Brain microvascular endothelial cell (primary cell): ENCODE data around the gene ERBB4.

Source experiments
- DNase-seq: peaks from one replicate; pipeline ENCODE4 v3.0.0-alpha.2; 2020
- H3K27ac ChIP-seq: fragments of 250-450 bp; sonication (Bioruptor Pico); 2 replicates; pipeline ENCODE4 v1.5.1; 2020; ENCODE audit warnings: mild to moderate bottlenecking, moderate library complexity
- H3K27me3 ChIP-seq: fragments of 250-450 bp; sonication (Bioruptor Pico); replicated peaks from 2 replicates; pipeline ENCODE4 v1.5.1; 2020; ENCODE audit warnings: mild to moderate bottlenecking
- H3K36me3 ChIP-seq: fragments of 250-450 bp; sonication (Bioruptor Pico); replicated peaks from 2 replicates; pipeline ENCODE4 v1.5.1; 2020; ENCODE audit warnings: mild to moderate bottlenecking
- H3K4me3 ChIP-seq: 2 replicates; pipeline ENCODE4 v1.5.1; 2011; ENCODE audit warnings: low read depth, mild to moderate bottlenecking, control low read depth, low read length, moderate library complexity
- in situ Hi-C: cut with HindIII; loops from 2 replicates; pipeline ENCODE4 v1.10.0; 2017; ENCODE audit warnings: low sequenced_read_pairs, low pct_ligation_motif_present
- TF ChIP-seq, protein P1 (sequence below): IDR thresholded peaks from 2 replicates; pipeline ENCODE4 v1.5.1; 2011; ENCODE audit warnings: low read depth, mild to moderate bottlenecking, moderate library complexity, low read length, control low read depth, inconsistent platforms; ENCODE audit errors: missing control alignments

The ERBB4 gene

DNA sequence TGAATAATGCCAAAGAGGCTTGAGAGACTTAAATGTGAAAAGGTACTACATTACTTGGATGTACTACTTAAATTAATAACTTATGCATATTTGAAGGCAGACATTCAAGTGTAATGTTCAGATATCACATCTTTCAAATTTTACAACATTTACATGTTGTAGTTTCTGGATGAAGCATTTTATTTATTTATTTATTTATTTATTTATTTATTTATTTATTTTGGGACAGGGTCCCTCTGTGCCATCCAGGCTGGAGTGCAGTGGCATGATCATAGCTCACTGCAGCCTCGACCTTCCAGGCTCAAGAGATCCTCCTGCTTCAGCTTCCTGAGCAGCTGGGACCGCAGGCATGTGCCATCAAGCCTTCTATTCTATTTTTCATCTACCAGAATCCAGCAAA, 596.4 kb downstream of the ERBB4 start:
- H3K4me3 ChIP-seq: no peak overlapping the region
- no peaks in the 10 kb centered on the region for H3K27me3 ChIP-seq
- TF ChIP-seq, protein P1, sequence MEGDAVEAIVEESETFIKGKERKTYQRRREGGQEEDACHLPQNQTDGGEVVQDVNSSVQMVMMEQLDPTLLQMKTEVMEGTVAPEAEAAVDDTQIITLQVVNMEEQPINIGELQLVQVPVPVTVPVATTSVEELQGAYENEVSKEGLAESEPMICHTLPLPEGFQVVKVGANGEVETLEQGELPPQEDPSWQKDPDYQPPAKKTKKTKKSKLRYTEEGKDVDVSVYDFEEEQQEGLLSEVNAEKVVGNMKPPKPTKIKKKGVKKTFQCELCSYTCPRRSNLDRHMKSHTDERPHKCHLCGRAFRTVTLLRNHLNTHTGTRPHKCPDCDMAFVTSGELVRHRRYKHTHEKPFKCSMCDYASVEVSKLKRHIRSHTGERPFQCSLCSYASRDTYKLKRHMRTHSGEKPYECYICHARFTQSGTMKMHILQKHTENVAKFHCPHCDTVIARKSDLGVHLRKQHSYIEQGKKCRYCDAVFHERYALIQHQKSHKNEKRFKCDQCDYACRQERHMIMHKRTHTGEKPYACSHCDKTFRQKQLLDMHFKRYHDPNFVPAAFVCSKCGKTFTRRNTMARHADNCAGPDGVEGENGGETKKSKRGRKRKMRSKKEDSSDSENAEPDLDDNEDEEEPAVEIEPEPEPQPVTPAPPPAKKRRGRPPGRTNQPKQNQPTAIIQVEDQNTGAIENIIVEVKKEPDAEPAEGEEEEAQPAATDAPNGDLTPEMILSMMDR: no peak
- no peak overlapping the region for H3K27ac ChIP-seq
- no peaks in the 10 kb centered on the region for H3K36me3 ChIP-seq
- in situ Hi-C loops: no loop called here
- DNase-seq: no peak

DNA sequence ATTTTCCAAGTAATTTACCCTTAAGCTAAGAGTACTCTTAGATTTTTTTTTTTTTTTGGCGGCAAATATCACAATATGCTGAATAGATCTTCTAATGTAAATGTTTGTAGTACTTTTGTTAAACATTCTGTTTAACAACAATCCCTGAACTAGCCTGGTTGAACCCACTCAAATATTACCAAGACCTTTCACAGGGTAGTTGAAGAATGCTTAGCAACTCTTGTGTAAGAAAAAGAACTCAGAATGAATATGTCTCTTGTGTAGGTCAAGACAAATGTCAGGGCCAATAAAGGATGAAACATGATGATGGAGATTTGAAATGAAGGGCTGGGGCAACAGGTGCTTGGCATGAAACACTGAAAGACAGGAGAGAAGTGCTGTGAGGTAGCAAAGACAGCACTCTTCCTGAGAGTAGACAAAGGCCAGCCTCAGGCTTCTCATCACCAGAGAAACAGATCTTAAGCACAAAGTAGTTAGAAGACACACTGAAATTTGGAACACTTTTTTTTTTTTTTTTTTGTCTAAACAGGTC, 597.3 kb downstream of the ERBB4 start:
- H3K27me3 ChIP-seq: no peaks in the 10 kb centered on the region
- no peak overlapping the region for H3K4me3 ChIP-seq
- no peaks in the 10 kb centered on the region for H3K36me3 ChIP-seq
- DNase-seq: no peak
- in situ Hi-C loops: no loop called here
- TF ChIP-seq, protein P1: no peak
- H3K27ac ChIP-seq: no peak overlapping the region

DNA sequence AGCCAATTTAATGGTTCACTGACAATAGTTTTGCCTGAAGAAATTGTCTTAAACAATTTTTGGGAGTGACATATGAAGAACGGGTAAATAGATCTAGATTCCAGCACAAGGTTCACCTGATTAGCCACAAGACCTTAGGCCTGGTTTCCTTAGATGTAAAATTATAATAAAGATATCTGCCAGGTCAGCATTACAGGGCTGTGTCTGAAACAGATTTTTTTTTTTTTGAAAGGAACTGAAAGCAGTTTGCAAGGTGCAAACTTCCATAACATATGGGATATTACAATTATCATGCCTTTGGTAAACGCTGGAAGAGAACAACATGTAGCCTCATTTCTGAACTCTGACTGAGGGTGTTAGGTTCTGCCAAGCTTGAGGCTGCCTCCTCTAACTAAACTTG, 599.4 kb downstream of the ERBB4 start:
- no peaks in the 10 kb centered on the region for H3K27me3 ChIP-seq
- no peak overlapping the region for H3K27ac ChIP-seq
- TF ChIP-seq, protein P1: no peak
- no peak overlapping the region for H3K4me3 ChIP-seq
- in situ Hi-C loops: no loop called here
- no peak for DNase-seq
- H3K36me3 ChIP-seq: no peaks in the 10 kb centered on the region

DNA sequence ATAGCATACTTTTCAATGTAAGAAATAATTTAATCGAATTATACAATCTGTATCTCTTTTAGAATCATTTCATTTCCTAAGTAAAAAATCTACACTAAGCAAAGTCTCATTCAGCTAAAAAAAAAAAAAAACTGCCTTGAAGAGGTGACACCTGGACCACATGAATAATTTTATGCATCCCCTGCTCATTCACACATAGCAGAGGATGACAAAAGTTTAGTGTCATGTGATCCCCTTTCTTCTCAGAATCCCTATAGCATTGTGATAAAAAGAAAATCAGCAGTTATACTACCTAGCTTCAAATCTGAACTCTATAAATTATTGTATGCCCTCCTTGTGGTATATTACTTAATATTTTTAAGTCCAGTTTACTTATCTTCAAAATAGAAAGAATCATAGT, 603.8 kb downstream of the ERBB4 start:
- no peak for DNase-seq
- H3K27me3 ChIP-seq: no peaks in the 10 kb centered on the region
- no peak overlapping the region for H3K27ac ChIP-seq
- no peak overlapping the region for H3K4me3 ChIP-seq
- TF ChIP-seq, protein P1: no peak
- no peaks in the 10 kb centered on the region for H3K36me3 ChIP-seq
- in situ Hi-C loops: no loop called here

DNA sequence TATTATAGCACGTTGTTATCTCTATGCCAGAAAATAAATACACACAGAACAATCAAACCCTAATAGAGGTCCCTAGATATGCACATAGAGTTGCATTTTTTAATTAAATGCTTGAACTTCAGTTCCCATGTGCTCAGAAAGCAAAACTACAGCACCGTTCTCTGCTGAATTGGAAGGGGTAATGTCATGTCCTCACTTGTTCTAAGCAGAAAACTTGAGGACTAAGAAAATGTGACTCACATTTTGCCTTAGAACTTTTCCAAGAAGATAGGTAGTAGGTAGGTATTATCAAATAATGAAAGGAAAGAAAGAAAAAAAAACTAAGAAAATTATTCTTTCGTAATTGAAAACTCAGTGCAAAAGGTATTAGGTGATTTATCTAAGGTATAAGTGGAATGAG, 607.3 kb downstream of the ERBB4 start:
- Histone ChIP-seq H3K4me3 (no peak overlapping the region), H3K27me3 (no peaks in the 10 kb centered on the region), H3K36me3 (no peaks in the 10 kb centered on the region), H3K27ac (no peak overlapping the region)
- in situ Hi-C loops: no loop called here
- no peak for DNase-seq
- TF ChIP-seq, protein P1: no peak

DNA sequence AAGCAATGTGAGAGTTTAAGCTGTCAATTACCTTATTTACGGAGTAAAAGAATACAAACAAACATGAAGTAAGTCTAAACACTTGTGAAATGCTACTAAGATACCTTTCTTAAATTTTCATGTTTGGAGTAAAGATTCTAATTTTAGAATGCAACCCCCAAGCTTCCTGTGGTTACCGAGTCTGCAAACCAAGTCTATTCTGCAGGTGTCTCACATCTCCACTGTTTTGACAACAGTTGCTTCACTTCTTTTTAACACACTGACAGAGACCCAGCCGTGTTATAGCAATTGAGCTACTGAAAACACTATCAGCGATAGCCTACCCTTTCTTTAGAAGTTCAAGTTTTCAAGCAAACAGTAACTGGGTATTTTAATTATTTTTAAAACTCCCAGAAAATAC, 608.3 kb downstream of the ERBB4 start:
- no peaks in the 10 kb centered on the region for H3K36me3 ChIP-seq
- in situ Hi-C loops: no loop called here
- no peak overlapping the region for H3K4me3 ChIP-seq
- no peak overlapping the region for H3K27ac ChIP-seq
- no peaks in the 10 kb centered on the region for H3K27me3 ChIP-seq
- DNase-seq: no peak
- TF ChIP-seq, protein P1: no peak
